Tibial artery (tissue), 4 donors: ENCODE measurements around the gene C1orf210.
A peak's percentile ranks its signal among the peaks of the same experiment; 100 is the strongest.

Experiments
- DNase-seq, 2 donors: peaks; one replicate each; pipeline ENCODE4 v3.0.0-alpha.2; 2019
- H3K27ac ChIP-seq, 2 donors: fragments of 200-600 bp; sonication (generic) in 1 of 2; 1 replicate in 1 of 2; 2 replicates in 1 of 2; pipeline ENCODE4 v1.5.1; 2018 to 2019; ENCODE audit warnings: mild to moderate bottlenecking in 1 of 2
- H3K27me3 ChIP-seq, 2 donors: fragments of 200-600 bp; sonication (generic) in 1 of 2; one replicate each; pipeline versions ENCODE4 v1.5.1 to v1.6.0; 2016 to 2019
- H3K36me3 ChIP-seq, 3 donors: fragments of 200-600 bp; sonication (generic) in 2 of 3; one replicate each; pipeline ENCODE4 v1.5.1; 2016 to 2019; ENCODE audit warnings: mild to moderate bottlenecking in 2 of 3
- H3K4me1 ChIP-seq, 4 donors: fragments of 200-600 bp; sonication (generic) in 2 of 4; 1 replicate in 3 of 4; 2 replicates in 1 of 4; pipeline ENCODE4 v1.5.1; 2016 to 2019
- H3K4me3 ChIP-seq, 2 donors: fragments of 200-600 bp; sonication (generic) in 1 of 2; 1 replicate in 1 of 2; 2 replicates in 1 of 2; pipeline ENCODE4 v1.5.1; 2018 to 2019; ENCODE audit warnings: mild to moderate bottlenecking in 2 of 2
- H3K9me3 ChIP-seq, 3 donors: fragments of 200-600 bp; sonication (generic) in 1 of 3; one replicate each; pipeline ENCODE4 v1.5.1; 2016 to 2019
- CTCF ChIP-seq, 2 experiments: fragments of 200-600 bp in 1 of 2; fragments of 450-650 bp in 1 of 2; IDR thresholded peaks; one replicate each; pipeline ENCODE4 v1.5.1; 2017 to 2019; ENCODE audit warnings: antibody characterized with exemption in 2 of 2, mild to moderate bottlenecking in 1 of 2, moderate library complexity in 1 of 2
- intact Hi-C: fragments of 100-400 bp; cut with DNase I; formaldehyde crosslinking; loops from one replicate; pipeline ENCODE4 v1.15.0; 2023; ENCODE audit warnings: low total_unique reads

The C1orf210 gene

DNA sequence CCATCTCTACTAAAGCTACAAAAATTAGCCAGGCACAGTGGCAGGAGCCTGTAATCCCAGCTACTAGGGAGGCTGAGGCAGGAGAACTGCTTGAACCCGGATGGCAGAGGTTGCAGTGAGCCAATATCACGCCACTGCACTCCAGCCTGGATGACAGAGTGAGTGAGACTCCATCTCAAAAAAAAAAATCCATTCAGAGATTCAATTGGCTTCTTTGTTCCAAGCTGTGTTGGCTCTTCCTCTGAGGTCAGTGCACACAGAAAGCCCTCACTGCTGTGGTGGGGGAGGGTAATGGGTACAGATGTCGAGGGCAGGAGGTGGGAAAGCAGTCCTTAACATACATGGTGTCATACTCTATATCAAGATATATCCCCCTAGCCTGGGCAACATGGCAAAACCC is 30.1 kb upstream of the C1orf210 start:
- Histone ChIP-seq H3K27ac (no peak overlapping the region), H3K4me1 (no peaks in the 10 kb centered on the region), H3K9me3 (no peaks in the 10 kb centered on the region), H3K27me3 (no peaks in the 10 kb centered on the region), H3K4me3 (no peak overlapping the region), H3K36me3 (no peaks in the 10 kb centered on the region)
- no peak for TF ChIP-seq CTCF (IDR thresholded peaks at IDR 0.05)
- intact Hi-C loops, result no loop called here
- peak in 1 of 2 donors; percentile 16 for DNase-seq

GRCh38 chr1:43314233-43314632 is 28.9 kb upstream of the C1orf210 start:
- Histone ChIP-seq H3K36me3 (no peaks in the 10 kb centered on the region), H3K9me3 (no peaks in the 10 kb centered on the region), H3K27ac (no peak overlapping the region), H3K4me3 (no peak overlapping the region), H3K4me1 (no peaks in the 10 kb centered on the region), H3K27me3 (no peaks in the 10 kb centered on the region)
- TF ChIP-seq CTCF (IDR thresholded peaks at IDR 0.05), result no peak
- intact Hi-C loops, result no loop called here
- peak in 1 of 2 donors; percentile 17 for DNase-seq

- H3K4me3 ChIP-seq, result no peak overlapping the region
- no peaks in the 10 kb centered on the region for H3K9me3 ChIP-seq
- no peak overlapping the region for H3K27ac ChIP-seq
- intact Hi-C loops, result no loop called here
- no peaks in the 10 kb centered on the region for H3K4me1 ChIP-seq
- DNase-seq, result peak in 1 of 2 donors; percentile 44
- no peak for TF ChIP-seq CTCF (IDR thresholded peaks at IDR 0.05)
- H3K27me3 ChIP-seq, result no peaks in the 10 kb centered on the region
- no peaks in the 10 kb centered on the region for H3K36me3 ChIP-seq
Observed at GRCh38 chr1:43313771-43314170, 28.4 kb upstream of the C1orf210 start.

DNA sequence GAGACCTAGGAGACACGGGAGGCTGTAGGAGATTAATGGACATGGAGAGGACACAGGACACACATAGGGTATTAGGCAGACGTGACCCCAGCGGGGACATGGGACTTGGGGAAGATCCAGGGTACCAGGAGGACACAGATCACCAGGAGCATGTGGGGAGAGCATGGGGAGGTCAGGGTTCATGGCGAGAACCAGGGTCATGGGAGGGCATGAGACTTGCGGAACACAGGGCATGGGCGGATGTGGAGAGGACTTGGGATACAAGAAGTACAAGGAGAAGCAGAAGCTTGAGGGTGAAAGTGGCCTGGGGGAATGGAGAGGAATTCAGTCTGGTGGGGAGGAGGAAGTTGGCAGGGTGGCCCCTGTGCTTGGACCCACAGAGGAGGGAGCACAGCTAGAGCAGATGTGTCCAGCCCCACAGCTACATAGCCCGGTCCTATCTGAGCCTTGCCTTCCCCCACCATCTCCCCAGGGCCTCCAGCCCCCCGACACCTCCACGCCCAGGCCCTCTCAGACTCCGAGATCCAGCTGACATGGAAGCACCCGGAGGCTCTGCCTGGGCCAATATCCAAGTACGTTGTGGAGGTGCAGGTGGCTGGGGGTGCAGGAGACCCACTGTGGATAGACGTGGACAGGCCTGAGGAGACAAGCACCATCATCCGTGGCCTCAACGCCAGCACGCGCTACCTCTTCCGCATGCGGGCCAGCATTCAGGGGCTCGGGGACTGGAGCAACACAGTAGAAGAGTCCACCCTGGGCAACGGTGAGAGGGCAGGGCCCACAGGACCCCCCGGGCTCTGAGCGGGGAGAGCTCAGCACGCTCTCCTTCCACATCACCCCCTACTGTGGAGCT is 27.5 kb upstream of the C1orf210 start:
- H3K36me3 ChIP-seq, result no peaks in the 10 kb centered on the region
- intact Hi-C loops, result no loop called here
- TF ChIP-seq CTCF (IDR thresholded peaks at IDR 0.05), result no peak
- H3K27me3 ChIP-seq, result no peaks in the 10 kb centered on the region
- H3K27ac ChIP-seq, result no peak overlapping the region
- H3K4me3 ChIP-seq, result no peak overlapping the region
- DNase-seq, result peak in 1 of 2 donors; percentile 58
- no peaks in the 10 kb centered on the region for H3K9me3 ChIP-seq
- no peaks in the 10 kb centered on the region for H3K4me1 ChIP-seq

DNA sequence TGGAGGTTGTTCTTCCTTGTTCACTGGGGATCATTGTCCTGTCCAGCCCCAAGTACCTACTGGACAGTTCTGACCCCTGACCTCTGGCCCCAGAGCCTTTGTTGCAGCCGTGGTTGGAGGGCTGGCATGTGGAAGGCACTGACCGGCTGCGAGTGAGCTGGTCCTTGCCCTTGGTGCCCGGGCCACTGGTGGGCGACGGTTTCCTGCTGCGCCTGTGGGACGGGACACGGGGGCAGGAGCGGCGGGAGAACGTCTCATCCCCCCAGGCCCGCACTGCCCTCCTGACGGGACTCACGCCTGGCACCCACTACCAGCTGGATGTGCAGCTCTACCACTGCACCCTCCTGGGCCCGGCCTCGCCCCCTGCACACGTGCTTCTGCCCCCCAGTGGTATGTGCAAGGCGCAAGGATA is 26.8 kb upstream of the C1orf210 start:
- H3K36me3 ChIP-seq, result no peaks in the 10 kb centered on the region
- no peak overlapping the region for H3K4me3 ChIP-seq
- DNase-seq, result peak in 1 of 2 donors; percentile 55
- no peak overlapping the region for H3K27ac ChIP-seq
- no peak for TF ChIP-seq CTCF (IDR thresholded peaks at IDR 0.05)
- H3K4me1 ChIP-seq, result no peaks in the 10 kb centered on the region
- intact Hi-C loops, result no loop called here
- H3K9me3 ChIP-seq, result no peaks in the 10 kb centered on the region
- no peaks in the 10 kb centered on the region for H3K27me3 ChIP-seq
